Measurements from ENCODE around the gene ZRANB2. TPM values are rescaled to one million over a fixed set of nuclear protein-coding genes. Genes with fewer than 3 reads are reported as not detected.

Gene ZRANB2
- total RNA-seq, 1 experiment from 2014 or later: 67.9 TPM

GRCh38 chr1:71086331-71086730, 5.5 kb upstream of the ZRANB2 start:
- Histone ChIP-seq H3K27ac (ENCODE audit: low read depth, low read length) (no peak overlapping the region), H3K4me3 (replicated peaks in 1 of 2; ENCODE audit: low read depth in 1 of 2, low read length in 2 of 2) (no peak overlapping the region), H3K4me2 (ENCODE audit: low read length) (no peak overlapping the region), H4K20me1 (ENCODE audit: insufficient read depth) (no peaks in the 10 kb centered on the region), H3K79me2 (ENCODE audit: insufficient read depth, low read length) (no peaks in the 10 kb centered on the region), H3K9ac (ENCODE audit: low read length) (no peak overlapping the region), H3K4me1 (ENCODE audit: control insufficient read depth in 1 of 2, insufficient read depth in 2 of 2, low read length in 2 of 2) (peaks cover 4 to 6% of the 10 kb centered on the region in 2 experiments; a peak in 1 of 4 replicates), H3K27me3 (ENCODE audit: insufficient read depth, low read length) (no peaks in the 10 kb centered on the region), H3K9me2 (ENCODE audit: insufficient read depth) (no peaks in the 10 kb centered on the region), H3K9me3 (ENCODE audit: control insufficient read depth in 1 of 2, insufficient read depth in 1 of 2, low read depth in 1 of 2, low read length in 2 of 2) (no peaks in the 10 kb centered on the region), H2AFZ (ENCODE audit: low read depth, low read length, poor library complexity, severe bottlenecking) (no peak overlapping the region), H3K36me3 (ENCODE audit: control insufficient read depth in 1 of 2, insufficient read depth in 2 of 2, low read length in 2 of 2) (no peaks in the 10 kb centered on the region)
- ChIA-PET RAD21 (ENCODE audit: low non-redundant PET in 1 of 2, low total read pairs in 2 of 2, uncharacterized antibody in 2 of 2, unreplicated experiment in 2 of 2) (no interaction called here), POLR2A (no interaction called here), CTCF (no interaction called here)
- intact Hi-C loops (cut with micrococcal nuclease): no loop called here
- DNase-seq (ENCODE audit: low read depth, low spot score) (no peak), ATAC-seq (no peak)
- TF ChIP-seq CBX3 (IDR thresholded peaks at IDR 0.05; ENCODE audit: low read depth) (no peak), ATF3 (IDR thresholded peaks at IDR 0.05) (no peak), TCF7L2 (IDR thresholded peaks at IDR 0.05; ENCODE audit: borderline replicate concordance, extremely low read depth, insufficient read depth, insufficient read length) (no peak), POLR2A (IDR thresholded peaks at IDR 0.05; ENCODE audit: borderline replicate concordance, extremely low read depth, insufficient read depth, insufficient read length) (no peak), EGR1 (IDR thresholded peaks at IDR 0.05; ENCODE audit: low read depth) (no peak), EZH2 (IDR thresholded peaks at IDR 0.05) (no peak), REST (IDR thresholded peaks at IDR 0.05; ENCODE audit: low read depth) (no peak), SIN3A (IDR thresholded peaks at IDR 0.05; ENCODE audit: low read depth) (no peak), FOSL1 (IDR thresholded peaks at IDR 0.05; ENCODE audit: low read depth) (no peak), SP1 (IDR thresholded peaks at IDR 0.05; ENCODE audit: low read depth) (no peak), JUND (IDR thresholded peaks at IDR 0.05) (no peak), ELF1 (IDR thresholded peaks at IDR 0.05; ENCODE audit: borderline replicate concordance, low read depth) (no peak)
- TF ChIP-seq, protein P1, sequence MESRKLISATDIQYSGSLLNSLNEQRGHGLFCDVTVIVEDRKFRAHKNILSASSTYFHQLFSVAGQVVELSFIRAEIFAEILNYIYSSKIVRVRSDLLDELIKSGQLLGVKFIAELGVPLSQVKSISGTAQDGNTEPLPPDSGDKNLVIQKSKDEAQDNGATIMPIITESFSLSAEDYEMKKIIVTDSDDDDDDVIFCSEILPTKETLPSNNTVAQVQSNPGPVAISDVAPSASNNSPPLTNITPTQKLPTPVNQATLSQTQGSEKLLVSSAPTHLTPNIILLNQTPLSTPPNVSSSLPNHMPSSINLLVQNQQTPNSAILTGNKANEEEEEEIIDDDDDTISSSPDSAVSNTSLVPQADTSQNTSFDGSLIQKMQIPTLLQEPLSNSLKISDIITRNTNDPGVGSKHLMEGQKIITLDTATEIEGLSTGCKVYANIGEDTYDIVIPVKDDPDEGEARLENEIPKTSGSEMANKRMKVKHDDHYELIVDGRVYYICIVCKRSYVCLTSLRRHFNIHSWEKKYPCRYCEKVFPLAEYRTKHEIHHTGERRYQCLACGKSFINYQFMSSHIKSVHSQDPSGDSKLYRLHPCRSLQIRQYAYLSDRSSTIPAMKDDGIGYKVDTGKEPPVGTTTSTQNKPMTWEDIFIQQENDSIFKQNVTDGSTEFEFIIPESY (IDR thresholded peaks at IDR 0.05; ENCODE audit: extremely low read depth, insufficient replicate concordance, low read length): no peak
- TF ChIP-seq, protein P2, sequence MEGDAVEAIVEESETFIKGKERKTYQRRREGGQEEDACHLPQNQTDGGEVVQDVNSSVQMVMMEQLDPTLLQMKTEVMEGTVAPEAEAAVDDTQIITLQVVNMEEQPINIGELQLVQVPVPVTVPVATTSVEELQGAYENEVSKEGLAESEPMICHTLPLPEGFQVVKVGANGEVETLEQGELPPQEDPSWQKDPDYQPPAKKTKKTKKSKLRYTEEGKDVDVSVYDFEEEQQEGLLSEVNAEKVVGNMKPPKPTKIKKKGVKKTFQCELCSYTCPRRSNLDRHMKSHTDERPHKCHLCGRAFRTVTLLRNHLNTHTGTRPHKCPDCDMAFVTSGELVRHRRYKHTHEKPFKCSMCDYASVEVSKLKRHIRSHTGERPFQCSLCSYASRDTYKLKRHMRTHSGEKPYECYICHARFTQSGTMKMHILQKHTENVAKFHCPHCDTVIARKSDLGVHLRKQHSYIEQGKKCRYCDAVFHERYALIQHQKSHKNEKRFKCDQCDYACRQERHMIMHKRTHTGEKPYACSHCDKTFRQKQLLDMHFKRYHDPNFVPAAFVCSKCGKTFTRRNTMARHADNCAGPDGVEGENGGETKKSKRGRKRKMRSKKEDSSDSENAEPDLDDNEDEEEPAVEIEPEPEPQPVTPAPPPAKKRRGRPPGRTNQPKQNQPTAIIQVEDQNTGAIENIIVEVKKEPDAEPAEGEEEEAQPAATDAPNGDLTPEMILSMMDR (IDR thresholded peaks at IDR 0.05 in 2 of 3, conservative IDR thresholded peaks at IDR 0.05 in 1 of 3; ENCODE audit: borderline replicate concordance in 1 of 3, insufficient read depth in 1 of 3, low read depth in 2 of 3, low read length in 2 of 3): no peak
- BruUV-seq (replicated peaks): no TSS peak
